ENCODE measurements around the gene CLSTN2.

DNA sequence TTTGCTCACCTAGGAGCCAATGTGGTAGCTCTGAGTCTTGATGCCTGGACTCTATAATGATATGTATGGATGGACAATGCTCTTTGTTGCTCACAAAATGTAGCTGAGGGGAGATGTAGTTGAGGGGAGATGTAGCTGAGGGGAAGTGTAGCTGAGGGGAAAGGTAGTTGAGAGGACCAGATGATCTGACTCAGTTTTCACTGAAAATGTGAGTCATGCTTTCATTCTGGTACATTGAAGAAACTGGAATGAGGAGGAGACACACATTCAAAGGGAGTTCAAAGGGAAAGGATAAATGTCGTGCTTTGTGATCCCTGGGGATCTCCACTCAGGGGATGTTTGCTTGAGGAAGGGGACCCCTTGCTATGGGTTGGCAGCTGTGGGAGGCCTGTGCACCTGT, 440.0 kb downstream of the CLSTN2 start:
- no peak for TF ChIP-seq SETDB1 (IDR thresholded peaks at IDR 0.05; ENCODE audit: insufficient read length, low read length)
- TF ChIP-seq ZNF433 (tag by site-specific recombination; IDR thresholded peaks at IDR 0.05; ENCODE audit: low read depth): no peak
- TF ChIP-seq ZNF629 (tag by site-specific recombination; IDR thresholded peaks at IDR 0.05): no peak
- TF ChIP-seq ZNF624 (tag by site-specific recombination; IDR thresholded peaks at IDR 0.05): no peak
- no peak for TF ChIP-seq ZFP41 (tag by site-specific recombination; IDR thresholded peaks at IDR 0.05; ENCODE audit: borderline replicate concordance)

Measured in HEK293 (cell line).